ENCODE results near the gene MICALL2. TPM values are rescaled to one million over a fixed set of nuclear protein-coding genes. Genes with fewer than 3 reads are reported as not detected.

The MICALL2 gene
- total and polyA plus RNA-seq, 12 donors: 7.9 to 1,057 (median 77.7) TPM

DNA sequence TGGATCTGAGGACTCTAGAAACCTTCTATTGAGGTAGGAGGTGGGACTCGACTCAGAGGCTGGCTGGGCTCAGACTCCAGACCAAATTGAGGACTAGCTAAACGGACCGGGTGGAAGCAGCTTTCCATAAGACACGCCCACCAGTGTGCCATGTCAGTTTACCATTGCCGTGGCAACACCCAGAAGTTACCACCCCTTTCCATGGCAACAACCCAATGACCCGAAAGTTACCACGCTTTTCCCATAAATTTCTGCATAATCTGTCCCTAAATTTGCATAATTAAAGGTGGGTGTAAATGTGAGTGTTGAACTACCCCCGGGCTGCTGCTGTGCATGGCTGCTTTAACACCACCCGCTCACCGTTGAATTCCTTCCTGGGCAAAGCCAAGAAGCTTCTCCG, 58.9 kb downstream of the MICALL2 start:
- no peak overlapping the region for H3K27ac ChIP-seq
- H3K27me3 ChIP-seq: peaks cover 35% of the 10 kb centered on the region
- DNase-seq: no peak
- H3K36me3 ChIP-seq (replicated peaks in 1 of 2): no peaks in the 10 kb centered on the region
- no peaks in the 10 kb centered on the region for H3K4me1 ChIP-seq (replicated peaks in 1 of 2)
- intact Hi-C loops (cut with DNase I): no loop called here
- WGBS, 4 donors: 31 to 47% (median 37%) methylated on average over 11 of the region's 11 CpGs
- H3K9me3 ChIP-seq (replicated peaks in 1 of 3): no peaks in the 10 kb centered on the region
- TF ChIP-seq POLR2A (IDR thresholded peaks at IDR 0.05): no peak
- TF ChIP-seq, protein P1, sequence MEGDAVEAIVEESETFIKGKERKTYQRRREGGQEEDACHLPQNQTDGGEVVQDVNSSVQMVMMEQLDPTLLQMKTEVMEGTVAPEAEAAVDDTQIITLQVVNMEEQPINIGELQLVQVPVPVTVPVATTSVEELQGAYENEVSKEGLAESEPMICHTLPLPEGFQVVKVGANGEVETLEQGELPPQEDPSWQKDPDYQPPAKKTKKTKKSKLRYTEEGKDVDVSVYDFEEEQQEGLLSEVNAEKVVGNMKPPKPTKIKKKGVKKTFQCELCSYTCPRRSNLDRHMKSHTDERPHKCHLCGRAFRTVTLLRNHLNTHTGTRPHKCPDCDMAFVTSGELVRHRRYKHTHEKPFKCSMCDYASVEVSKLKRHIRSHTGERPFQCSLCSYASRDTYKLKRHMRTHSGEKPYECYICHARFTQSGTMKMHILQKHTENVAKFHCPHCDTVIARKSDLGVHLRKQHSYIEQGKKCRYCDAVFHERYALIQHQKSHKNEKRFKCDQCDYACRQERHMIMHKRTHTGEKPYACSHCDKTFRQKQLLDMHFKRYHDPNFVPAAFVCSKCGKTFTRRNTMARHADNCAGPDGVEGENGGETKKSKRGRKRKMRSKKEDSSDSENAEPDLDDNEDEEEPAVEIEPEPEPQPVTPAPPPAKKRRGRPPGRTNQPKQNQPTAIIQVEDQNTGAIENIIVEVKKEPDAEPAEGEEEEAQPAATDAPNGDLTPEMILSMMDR (IDR thresholded peaks at IDR 0.05): no peak
- no peak overlapping the region for H3K4me3 ChIP-seq

DNA sequence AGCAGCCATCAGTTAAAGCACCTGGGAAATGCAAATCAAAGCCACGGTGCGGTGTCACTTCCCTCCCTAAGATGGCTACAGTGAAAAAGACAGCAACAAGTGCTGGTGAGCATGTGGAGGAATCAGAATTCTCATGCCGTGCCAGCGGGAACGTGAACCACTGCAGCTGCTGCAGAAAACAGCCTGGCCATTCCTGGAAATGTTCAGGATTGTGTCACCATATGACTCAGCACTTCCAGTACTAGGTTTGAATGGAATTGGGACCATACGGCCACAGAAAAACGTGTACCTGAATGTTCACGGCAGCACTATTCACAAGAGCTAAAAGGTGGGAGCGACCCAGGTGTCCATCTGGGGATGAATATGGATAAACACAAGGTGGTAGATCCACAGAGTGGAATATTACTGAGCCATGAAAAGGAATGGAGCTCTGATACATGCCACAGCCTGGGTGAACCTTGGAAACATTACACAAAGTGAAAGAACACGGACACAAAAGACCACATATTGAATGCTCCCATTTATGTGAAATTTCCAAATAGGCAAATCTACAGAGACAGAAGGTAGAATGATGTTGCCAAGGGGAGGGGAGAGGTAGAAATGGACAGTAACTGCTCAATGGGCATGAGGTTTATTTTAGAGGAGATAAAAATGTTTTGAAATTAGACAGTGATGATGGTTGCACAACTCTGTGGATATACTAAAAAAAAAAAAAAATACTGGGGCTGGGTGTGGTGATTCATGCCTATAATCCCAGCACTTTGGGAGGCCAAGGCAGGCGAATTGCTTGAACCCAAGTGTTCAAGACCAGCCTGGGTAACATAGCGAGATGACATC, 61.6 kb downstream of the MICALL2 start:
- intact Hi-C loops (cut with DNase I): no loop called here
- TF ChIP-seq, protein P1 (IDR thresholded peaks at IDR 0.05): no peak
- Histone ChIP-seq H3K27me3 (peaks cover 33% of the 10 kb centered on the region), H3K4me1 (replicated peaks in 1 of 2) (no peaks in the 10 kb centered on the region), H3K4me3 (no peak overlapping the region), H3K9me3 (replicated peaks in 1 of 3) (no peaks in the 10 kb centered on the region), H3K27ac (no peak overlapping the region), H3K36me3 (replicated peaks in 1 of 2) (no peaks in the 10 kb centered on the region)
- WGBS, 4 donors: 73 to 81% (median 78%) methylated on average over 12 of the region's 12 CpGs
- no peak for DNase-seq

DNA sequence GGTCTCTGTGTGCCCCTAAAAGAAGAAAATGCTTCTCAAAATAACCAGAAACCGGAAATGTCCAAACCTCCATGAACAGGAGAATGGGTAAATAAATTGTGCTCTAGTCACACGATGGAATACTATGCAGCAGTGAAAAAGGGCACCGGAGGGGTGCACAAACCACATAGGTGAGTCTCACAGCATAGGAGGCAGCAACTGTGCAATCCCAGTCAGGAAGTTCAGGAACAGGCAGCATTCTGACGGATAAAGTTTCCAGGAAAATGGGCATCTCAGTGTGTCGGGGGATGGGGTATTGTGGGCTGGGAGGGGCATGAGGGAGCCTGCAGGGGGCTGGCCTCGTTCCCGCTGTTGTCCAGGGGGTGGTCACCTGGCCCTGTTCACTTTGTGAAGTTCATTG, 63.1 kb downstream of the MICALL2 start:
- Histone ChIP-seq H3K4me1 (replicated peaks in 1 of 2) (no peaks in the 10 kb centered on the region), H3K36me3 (replicated peaks in 1 of 2) (no peaks in the 10 kb centered on the region), H3K4me3 (no peak overlapping the region), H3K27me3 (peaks cover 29% of the 10 kb centered on the region), H3K9me3 (replicated peaks in 1 of 3) (peaks cover 0 to 2% (median 0%) of the 10 kb centered on the region in 3 donors), H3K27ac (no peak overlapping the region)
- 66 to 80% (median 74%) methylated on average over 7 of the region's 7 CpGs for WGBS, 4 donors
- intact Hi-C loops (cut with DNase I): no loop called here
- no peak for DNase-seq
- TF ChIP-seq, protein P1 (IDR thresholded peaks at IDR 0.05): no peak
- TF ChIP-seq POLR2A (IDR thresholded peaks at IDR 0.05): no peak

DNA sequence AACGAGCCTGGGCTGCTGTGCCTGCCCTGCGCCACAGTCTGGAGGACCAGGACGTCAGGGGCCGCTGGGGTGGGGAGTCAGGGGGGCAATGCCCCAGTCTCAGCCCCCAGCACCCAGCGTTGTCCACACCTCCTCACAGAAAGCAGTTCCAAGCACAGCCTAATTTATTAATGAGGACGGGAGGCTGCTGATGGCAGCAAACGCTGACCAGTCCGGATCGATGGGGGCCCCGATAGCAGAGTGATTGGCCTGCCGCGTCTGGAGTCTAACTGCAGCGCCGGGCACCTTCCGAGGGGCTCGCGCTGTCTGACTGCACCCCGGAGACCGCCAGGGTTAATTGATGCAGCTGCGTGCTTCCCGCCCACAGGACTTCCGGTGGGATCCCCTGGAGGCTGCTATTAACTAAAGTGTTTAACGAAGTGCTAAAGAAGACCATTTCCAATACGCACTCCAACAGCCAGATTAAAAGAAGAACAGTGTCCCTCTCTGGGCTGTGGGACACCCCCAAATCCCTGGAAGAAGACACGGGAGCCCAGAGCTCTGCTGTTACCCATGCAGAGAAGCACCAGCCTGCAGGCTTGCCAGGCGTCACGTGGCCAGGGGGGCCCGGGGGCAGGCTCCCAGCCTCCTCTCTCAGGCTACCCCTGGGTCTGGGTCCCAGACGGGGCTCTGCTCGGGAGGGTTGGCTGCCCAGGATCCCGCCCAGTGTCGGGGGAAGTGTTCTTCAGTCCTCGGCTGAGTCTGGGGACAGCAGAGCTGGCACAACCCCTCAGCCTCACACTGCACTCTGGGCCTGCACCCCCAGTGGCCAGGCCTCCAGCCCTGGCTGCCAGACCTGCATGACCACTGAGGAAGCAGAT, 63.8 kb downstream of the MICALL2 start:
- no peak overlapping the region for H3K27ac ChIP-seq
- no peaks in the 10 kb centered on the region for H3K36me3 ChIP-seq (replicated peaks in 1 of 2)
- peaks cover 29% of the 10 kb centered on the region for H3K27me3 ChIP-seq
- H3K9me3 ChIP-seq (replicated peaks in 1 of 3): peaks cover 0 to 4% (median 0%) of the 10 kb centered on the region in 3 donors
- H3K4me3 ChIP-seq: no peak overlapping the region
- intact Hi-C loops (cut with DNase I): no loop called here
- DNase-seq: no peak
- TF ChIP-seq, protein P1 (IDR thresholded peaks at IDR 0.05): no peak
- TF ChIP-seq POLR2A (IDR thresholded peaks at IDR 0.05): no peak
- WGBS, 4 donors: 50 to 64% (median 57%) methylated on average over 11 to 33 of the region's 33 CpGs
- no peaks in the 10 kb centered on the region for H3K4me1 ChIP-seq (replicated peaks in 1 of 2)

Data from adrenal gland (tissue), 12 donors.